Stimulated activated naive CD8-positive, alpha-beta T cell treated with anti-CD3 and anti-CD28 coated beads, Interleukin-15, Interleukin-2, amounts not matched to agents 100 ng/mL and 50 ng/mL, for 24 hours (primary cell): ENCODE measurements around the gene AHDC1.
"Not testable (repeated sequence)": the region's sequence is repeated elsewhere in the genome, so short reads cannot be mapped to it uniquely, and the experiment has no call there.

ENCODE experiments used
- H3K27ac Mint-ChIP-seq: one replicate; pipeline ENCODE4 v1.8.0; 2021; ENCODE audit warnings: mild to moderate bottlenecking, mixed read lengths
- H3K27me3 Mint-ChIP-seq: one replicate; pipeline ENCODE4 v1.8.0; 2021; ENCODE audit warnings: mixed read lengths
- H3K36me3 Mint-ChIP-seq: one replicate; pipeline ENCODE4 v1.8.0; 2021; ENCODE audit warnings: low read depth, mixed read lengths
- H3K4me1 Mint-ChIP-seq: one replicate; pipeline ENCODE4 v1.8.0; 2021; ENCODE audit warnings: low read depth, mixed read lengths
- H3K4me3 Mint-ChIP-seq: one replicate; pipeline ENCODE4 v1.8.0; 2021; ENCODE audit warnings: mild to moderate bottlenecking, mixed read lengths
- H3K9me3 Mint-ChIP-seq: one replicate; pipeline ENCODE4 v1.8.0; 2021; ENCODE audit warnings: mixed read lengths

The AHDC1 gene

DNA sequence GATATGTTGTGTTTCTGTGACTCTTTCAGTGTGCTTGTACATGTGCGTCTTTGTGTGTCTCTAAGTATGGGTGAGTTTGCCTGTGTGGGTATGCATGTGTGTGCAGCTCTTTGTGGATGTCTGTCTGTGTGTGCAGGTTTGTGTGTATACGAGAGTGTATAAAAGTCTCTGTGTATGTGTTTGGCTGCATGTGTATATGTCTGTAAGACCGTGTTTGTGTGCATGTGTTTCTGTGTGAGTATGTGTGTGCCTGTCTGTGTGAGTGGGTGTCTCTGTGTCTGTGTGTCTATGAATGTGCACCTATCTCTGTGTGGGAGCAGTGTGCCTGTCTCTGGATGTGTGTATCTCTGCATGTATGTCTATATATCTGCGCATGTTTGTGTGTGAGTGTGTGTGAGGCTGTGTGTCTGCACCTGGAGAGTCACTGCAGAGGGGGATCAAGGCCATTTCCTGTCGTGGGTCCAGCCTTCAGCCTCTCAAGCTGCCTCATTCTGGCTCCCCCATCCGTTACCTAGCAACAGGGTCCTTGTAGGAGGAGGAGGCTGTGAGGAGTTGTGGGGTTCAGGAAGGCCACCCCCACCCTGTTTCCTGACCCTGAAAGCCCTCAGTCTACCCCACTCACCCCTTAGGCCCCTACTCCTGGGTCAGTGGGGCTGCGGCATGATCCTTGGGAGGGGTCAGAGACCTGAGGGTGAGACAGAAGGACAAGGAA lies 20.7 kb upstream of the AHDC1 start:
- Mint-ChIP-seq H3K4me3 (no peak overlapping the region), H3K27ac (no peak overlapping the region), H3K9me3 (no peaks in the 10 kb centered on the region), H3K4me1 (peaks cover 43% of the 10 kb centered on the region), H3K27me3 (no peaks in the 10 kb centered on the region), H3K36me3 (peaks cover 4% of the 10 kb centered on the region)

DNA sequence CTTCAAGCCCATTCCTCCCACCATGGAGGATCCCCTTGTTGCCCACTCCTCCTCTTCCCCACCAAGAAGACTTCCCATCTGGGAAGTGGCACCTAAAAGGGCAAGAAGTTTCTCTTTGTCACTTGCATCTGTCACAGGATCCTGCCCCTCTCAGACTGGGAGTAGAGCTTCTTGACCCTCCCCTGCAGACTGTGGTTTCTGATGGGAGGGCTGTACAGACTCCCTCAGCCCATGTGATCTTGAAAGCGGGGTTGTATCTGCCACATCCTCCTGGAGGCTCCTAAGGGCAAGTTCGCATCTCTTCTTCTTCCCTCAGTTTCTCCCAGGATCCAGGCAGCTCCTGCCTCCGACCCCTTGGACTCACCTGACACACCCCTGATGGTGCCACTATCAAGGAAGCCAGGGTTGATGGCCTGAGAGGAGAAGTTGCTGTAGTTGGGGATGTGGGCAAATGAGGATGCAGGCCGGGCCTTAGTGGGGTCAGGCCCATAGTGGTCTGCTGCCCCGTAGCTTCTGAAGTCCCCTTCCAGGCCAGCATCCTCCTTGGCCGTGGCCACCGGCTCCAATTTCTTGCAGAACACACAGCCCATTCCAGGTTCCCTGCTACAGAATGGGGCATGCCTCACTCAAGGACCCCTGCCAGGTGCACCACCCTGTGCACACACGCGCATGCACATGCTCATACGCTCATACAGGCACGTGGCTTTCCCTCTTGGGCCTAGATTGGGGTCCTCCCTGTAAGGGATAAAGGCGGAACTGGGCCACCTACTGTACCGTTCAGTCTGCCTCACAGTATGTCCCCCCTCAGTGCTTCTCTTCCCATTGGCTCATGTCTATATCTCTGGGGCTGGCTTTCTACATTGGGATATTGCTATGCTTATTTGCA lies 19.6 kb upstream of the AHDC1 start:
- Mint-ChIP-seq H3K36me3 (peaks cover 6% of the 10 kb centered on the region), H3K27me3 (no peaks in the 10 kb centered on the region), H3K4me3 (no peak overlapping the region), H3K27ac (no peak overlapping the region), H3K4me1 (peaks cover 42% of the 10 kb centered on the region), H3K9me3 (no peaks in the 10 kb centered on the region)

DNA sequence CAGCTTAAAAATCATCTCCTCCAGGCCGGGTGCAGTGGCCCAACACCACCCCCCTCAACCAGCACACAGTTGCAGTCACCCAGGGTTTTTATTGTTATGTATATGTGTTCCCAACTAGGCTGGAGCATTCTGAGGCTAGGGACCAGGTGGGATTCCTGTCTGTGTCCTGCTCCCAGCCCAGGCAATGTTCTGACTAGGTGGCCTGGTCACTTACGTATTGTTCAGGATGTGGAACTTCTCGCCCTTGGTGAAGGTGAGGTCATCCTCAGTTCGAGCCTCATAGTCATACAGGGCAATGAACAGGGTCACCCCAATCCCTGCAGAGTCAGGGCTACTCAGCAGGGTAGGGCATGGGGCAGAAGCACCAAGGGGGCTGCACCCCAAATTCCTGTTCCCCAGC lies 18.9 kb upstream of the AHDC1 start:
- H3K4me3 Mint-ChIP-seq, result no peak overlapping the region
- no peaks in the 10 kb centered on the region for H3K27me3 Mint-ChIP-seq
- no peaks in the 10 kb centered on the region for H3K9me3 Mint-ChIP-seq
- H3K27ac Mint-ChIP-seq, result no peak overlapping the region
- peaks cover 8% of the 10 kb centered on the region for H3K36me3 Mint-ChIP-seq
- peaks cover 47% of the 10 kb centered on the region for H3K4me1 Mint-ChIP-seq

DNA sequence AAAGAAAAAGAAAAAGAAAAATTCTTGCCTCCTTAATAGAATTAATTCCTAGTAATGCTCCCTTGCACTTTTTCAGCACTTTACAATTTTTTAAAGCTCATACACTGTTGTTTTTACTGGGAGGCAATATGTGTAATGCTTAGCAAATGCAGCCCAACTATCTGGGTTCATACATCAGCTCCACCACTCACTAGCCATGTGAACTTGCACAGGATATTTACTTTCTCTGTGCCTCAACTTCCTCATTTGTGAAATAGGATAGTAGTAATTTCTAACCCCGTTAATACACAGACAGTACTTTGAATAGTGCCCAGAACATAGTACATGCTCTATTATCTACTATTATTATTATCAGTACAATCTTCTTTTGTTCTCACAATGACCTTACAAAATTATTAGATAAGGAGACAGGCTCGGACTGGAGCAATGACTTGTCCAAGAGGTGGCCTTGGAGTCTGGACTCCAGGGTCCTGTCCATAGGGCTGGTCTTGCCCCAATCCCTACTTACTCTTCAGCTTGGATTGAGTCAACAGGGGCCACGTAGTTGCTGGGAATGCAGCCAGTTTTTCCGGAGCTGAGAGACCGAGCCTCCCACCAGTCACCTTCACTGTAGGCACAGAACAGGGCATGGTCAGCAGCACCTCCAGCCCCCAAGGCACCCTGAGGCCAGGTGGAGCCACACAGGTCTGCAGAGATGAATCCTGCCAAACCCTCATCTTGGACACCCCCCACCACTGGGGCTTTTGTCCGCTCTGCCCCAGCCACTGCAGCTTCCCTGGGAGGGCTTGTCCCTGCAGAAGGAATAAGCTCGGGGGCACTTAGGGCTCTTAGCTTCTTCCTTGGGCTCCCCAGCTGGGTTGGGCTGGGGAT lies 17.3 kb upstream of the AHDC1 start:
- Mint-ChIP-seq H3K27ac (no peak overlapping the region), H3K36me3 (peaks cover 8% of the 10 kb centered on the region), H3K27me3 (no peaks in the 10 kb centered on the region), H3K4me1 (peaks cover 55% of the 10 kb centered on the region), H3K9me3 (no peaks in the 10 kb centered on the region), H3K4me3 (no peak overlapping the region)

DNA sequence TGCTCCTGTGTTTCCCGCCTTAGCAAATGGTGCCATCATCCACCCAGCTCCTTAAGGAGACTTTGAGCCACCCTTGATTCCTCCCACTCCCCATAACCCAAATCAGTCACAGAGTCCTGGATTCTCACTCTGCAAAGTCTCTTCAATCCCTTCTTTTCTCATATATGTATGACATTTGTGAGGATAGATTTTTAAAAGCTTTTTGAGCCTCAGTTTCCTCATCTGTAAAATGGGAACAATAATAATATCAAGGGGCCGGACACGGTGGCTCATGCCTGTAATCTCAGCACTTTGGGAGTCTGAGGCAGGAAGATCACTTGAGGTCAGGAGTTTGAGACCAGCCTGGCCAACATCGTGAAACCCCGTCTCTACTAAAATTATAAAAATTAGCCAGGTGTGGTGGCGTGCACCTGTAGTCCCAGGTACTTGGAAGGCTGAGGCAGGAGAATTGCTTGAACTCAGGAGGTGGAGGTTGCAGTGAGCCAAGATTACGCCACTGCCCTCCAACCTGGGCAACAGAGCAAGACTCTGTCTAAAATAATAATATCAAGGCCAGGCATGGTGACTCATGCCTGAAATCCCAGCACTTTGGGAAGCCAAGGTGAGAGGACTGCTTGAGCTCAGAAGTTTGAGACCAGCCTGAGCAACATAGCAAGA lies 16.0 kb upstream of the AHDC1 start:
- not testable (repeated sequence) for H3K27me3 Mint-ChIP-seq, H3K4me3 Mint-ChIP-seq, H3K27ac Mint-ChIP-seq, H3K36me3 Mint-ChIP-seq, H3K9me3 Mint-ChIP-seq
- H3K4me1 Mint-ChIP-seq, result peaks cover 52% of the 10 kb centered on the region

DNA sequence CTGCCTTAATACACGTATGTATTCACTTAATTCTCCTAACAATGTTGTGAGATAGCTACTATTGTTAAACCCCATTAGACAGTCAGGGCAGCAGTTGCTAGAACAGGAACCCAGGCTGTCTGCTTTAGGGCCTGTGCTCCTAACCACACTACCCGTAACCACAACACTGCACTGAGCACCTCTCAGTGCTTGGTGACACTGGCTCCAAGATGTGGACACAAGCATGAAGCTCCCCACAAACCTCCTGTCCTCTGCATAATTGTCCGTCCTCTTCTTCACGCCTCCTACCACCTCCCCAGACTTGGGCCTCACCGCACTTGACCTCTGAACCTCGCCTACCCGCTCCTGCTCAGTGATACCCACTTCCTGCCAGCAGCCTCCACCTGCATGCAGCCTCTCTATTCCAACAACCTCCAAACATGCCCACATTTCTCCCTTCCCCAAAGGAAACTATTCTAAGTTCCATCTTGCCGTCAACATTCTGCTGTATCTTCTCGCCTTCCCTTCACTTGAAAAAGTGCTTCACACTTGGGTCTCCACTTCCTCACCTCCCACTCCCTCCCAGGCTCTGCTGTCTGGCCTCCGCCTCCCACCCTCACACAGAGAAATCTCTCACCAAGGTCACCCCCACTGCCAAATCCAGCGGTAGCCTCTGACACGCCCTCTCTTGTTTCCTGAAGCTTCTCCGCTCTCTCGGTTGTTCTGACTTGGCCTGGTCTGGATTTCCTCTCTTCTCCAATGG lies 14.6 kb upstream of the AHDC1 start:
- no peaks in the 10 kb centered on the region for H3K27me3 Mint-ChIP-seq
- H3K4me1 Mint-ChIP-seq, result peaks cover 61% of the 10 kb centered on the region
- H3K27ac Mint-ChIP-seq, result peak overlapping the region; percentile 85
- peaks cover 8% of the 10 kb centered on the region for H3K36me3 Mint-ChIP-seq
- peak overlapping the region; percentile 61 for H3K4me3 Mint-ChIP-seq
- no peaks in the 10 kb centered on the region for H3K9me3 Mint-ChIP-seq

DNA sequence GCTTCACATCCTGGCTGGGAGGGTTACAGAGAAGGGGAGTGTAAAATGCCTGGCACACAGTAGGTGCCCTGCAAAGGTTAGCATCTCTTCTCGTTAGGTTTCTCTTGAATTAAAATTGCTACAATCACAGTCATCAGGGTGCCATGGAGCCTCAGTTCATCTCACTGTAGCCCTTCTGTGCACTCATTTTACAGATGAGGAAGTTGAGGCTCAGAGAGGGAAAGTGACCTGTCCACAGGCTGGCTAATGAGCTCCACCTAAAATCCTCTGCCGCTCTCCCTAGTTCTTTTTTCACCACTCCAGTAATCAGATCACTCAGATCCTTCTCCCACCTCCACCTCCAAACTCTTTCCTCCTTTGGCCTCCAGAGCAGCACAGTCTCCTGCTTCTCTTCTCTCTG lies 13.5 kb upstream of the AHDC1 start:
- no peak overlapping the region for H3K27ac Mint-ChIP-seq
- H3K36me3 Mint-ChIP-seq, result peaks cover 8% of the 10 kb centered on the region
- no peaks in the 10 kb centered on the region for H3K27me3 Mint-ChIP-seq
- peaks cover 52% of the 10 kb centered on the region for H3K4me1 Mint-ChIP-seq
- H3K4me3 Mint-ChIP-seq, result no peak overlapping the region
- no peaks in the 10 kb centered on the region for H3K9me3 Mint-ChIP-seq

DNA sequence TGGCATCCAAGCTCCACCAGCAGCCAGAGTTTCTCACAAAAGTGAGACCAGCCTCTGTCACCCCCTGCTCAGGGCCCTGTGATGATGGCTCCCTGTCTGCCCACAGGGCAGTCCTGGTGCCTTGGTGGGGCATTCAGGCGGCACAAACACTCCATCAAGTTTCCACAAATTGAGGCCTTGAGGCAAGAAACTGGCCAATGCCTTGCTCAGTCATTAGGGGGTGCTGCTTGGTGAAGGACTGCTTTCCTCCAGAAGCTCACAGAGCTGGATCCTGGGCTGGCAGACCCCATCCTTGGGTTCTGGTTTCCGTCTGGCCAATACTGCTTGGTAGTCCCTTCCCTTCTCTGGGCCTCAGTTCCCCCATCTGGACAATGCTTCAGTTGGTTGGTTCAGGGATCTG lies 12.5 kb upstream of the AHDC1 start:
- Mint-ChIP-seq H3K4me3 (no peak overlapping the region), H3K27ac (no peak overlapping the region), H3K27me3 (no peaks in the 10 kb centered on the region), H3K4me1 (peaks cover 52% of the 10 kb centered on the region), H3K36me3 (peaks cover 8% of the 10 kb centered on the region), H3K9me3 (no peaks in the 10 kb centered on the region)

DNA sequence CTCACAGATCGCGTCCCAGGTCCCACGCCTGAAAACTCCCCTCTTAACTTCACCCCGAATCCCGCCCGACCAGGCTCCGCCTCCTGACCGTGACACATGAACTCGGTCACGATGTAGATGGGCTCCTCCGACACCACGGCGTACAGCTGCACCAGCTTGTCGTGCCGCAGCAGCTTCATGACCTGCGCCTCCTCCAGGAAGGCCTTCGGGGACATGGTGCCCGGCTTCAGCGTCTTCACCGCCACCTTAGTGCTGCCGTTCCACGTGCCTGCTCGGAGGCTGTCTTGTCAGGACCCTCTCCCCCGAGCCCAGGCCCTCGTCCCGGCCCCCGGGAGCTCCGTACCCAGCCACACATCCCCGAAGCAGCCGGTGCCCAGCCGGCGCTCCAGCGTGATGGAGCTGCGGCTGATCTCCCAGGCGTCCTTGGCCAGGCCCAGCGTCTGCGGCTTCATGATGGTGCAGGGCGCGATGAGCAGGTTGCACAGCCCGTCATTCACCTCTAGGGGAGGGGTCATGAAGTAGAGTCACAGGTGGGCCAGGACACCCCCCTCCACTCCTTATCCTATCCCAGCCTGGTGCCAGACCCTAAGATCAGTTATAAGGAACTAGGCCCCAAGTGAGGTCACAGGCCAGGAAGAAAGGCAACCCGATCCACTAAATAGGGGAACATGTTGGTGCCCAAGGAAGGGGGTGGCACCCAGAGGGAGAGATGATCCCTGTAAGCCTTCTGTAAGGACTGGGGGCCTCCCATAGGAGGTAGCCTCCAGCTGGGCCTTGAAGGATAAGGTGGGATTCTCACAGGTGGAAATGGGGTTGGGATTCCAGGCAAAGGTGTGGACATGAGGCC lies 11.6 kb upstream of the AHDC1 start:
- Mint-ChIP-seq H3K4me1 (peaks cover 51% of the 10 kb centered on the region), H3K27me3 (no peaks in the 10 kb centered on the region), H3K27ac (no peak overlapping the region), H3K9me3 (no peaks in the 10 kb centered on the region), H3K4me3 (no peak overlapping the region), H3K36me3 (peaks cover 4% of the 10 kb centered on the region)

DNA sequence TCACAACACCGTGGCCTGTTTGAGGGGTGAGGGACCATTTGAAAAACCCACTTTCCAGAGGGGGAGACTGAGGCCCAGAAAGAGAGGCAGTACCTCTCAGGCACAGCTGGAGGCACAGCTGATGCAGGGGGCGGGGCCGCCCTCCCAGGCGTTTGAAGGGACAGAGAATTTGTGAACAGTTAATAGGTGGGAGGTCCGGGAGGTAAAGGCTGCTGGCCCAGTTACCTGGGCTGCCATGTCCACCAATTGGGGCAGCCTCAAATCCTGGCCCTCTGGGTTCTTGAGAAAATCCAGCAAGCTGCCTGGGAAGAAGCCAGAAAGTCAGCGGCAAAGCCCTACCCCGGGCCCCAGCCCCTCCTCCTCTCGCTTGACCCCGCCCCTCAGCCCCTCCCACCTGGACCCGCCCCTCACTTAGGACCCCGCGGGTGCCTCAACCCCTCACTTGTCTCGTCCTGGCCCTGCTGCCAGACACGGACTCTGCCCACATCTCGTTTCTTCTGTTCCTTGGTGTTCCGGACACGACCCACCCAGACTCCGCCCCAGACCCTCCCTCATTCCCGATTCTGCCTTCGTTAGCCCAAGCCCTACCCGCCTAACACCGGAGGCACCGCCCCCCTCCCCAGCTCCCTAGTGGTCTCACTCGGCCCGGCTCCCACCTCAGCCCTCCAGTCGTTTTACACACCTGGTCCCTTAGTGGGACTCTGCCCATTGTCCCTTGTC lies 10.8 kb upstream of the AHDC1 start:
- Mint-ChIP-seq H3K36me3 (peaks cover 4% of the 10 kb centered on the region), H3K4me3 (no peak overlapping the region), H3K9me3 (no peaks in the 10 kb centered on the region), H3K27ac (no peak overlapping the region), H3K27me3 (no peaks in the 10 kb centered on the region), H3K4me1 (peaks cover 50% of the 10 kb centered on the region)

DNA sequence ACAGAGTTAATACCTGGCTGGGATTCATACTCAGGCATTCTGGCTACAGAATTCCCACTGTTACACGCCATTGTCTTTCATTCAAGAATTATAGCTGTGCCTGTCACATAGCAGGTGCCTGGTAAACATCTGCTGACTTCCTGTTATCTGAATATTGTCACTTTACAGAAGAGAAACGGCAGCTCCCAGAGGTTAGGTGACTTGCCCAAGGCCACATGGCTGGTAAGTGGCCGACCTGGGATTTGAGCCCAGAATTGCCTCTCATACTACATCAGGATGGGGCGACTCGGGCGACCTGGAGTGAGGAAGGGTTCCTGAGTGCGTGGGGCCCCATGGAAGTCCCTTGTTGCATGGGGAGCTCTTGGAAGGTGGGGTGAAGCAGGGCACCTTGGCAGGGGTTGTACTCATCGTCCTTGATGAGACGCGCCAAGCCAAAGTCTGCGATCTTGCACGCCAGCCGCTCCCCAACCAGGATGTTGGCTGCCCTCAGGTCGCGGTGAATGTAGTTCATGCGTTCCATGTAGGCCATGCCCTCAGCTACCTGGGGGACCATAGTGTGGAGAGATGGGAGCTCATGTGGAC lies 10.2 kb upstream of the AHDC1 start:
- no peak overlapping the region for H3K4me3 Mint-ChIP-seq
- H3K4me1 Mint-ChIP-seq, result peaks cover 44% of the 10 kb centered on the region
- no peak overlapping the region for H3K27ac Mint-ChIP-seq
- no peaks in the 10 kb centered on the region for H3K27me3 Mint-ChIP-seq
- H3K36me3 Mint-ChIP-seq, result peaks cover 4% of the 10 kb centered on the region
- H3K9me3 Mint-ChIP-seq, result no peaks in the 10 kb centered on the region

DNA sequence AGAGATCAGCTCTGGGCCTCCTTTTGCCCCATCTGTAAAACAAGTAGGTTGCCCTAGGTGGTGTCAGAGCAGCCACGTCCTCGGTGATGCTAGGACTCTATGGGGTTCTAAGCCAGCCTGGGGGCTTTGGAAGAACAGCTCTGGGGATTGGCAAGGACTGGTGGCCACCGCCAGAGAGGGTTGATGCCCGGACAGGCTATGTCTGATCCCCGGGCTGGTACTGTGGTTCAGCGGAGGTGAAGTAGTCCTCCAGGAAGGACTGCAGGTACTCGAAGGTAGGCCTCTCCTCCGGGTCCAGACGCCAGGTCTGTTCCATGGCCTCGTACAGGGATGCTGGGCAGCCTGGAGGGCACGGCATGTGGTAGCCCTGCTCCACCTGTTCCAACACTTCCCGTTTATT lies 8.8 kb upstream of the AHDC1 start:
- Mint-ChIP-seq H3K27ac (no peak overlapping the region), H3K36me3 (no peaks in the 10 kb centered on the region), H3K4me1 (peaks cover 32% of the 10 kb centered on the region), H3K27me3 (no peaks in the 10 kb centered on the region), H3K4me3 (no peak overlapping the region), H3K9me3 (no peaks in the 10 kb centered on the region)

DNA sequence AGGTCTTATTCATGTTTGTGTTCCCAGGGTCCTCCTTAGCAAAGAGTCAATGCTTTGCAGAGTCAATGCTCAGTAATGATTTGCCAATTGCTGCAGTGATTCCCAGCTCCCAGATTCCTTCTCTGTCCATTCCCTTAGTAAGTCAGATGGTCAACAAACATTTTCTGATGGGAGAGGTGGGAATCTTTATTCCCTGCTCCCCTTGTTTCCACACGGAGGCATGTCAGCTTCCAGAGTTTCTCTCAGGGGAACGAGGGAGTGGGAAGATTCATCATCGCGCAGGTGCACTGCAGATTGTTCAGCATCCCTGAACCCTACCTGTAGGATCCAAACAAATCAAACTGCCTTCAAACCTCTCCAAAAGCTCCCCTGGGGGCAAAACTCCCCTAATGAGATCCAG lies 7.5 kb upstream of the AHDC1 start:
- H3K4me1 Mint-ChIP-seq, result peaks cover 27% of the 10 kb centered on the region
- no peak overlapping the region for H3K4me3 Mint-ChIP-seq
- H3K27ac Mint-ChIP-seq, result no peak overlapping the region

More for the DNA sequence above, 7.5 kb upstream of the AHDC1 start:
- Mint-ChIP-seq H3K9me3 (no peaks in the 10 kb centered on the region), H3K36me3 (no peaks in the 10 kb centered on the region), H3K27me3 (no peaks in the 10 kb centered on the region)
